HepG2 (cell line): ENCODE results near the gene PPP1R9B. TPM values are rescaled to one million over a fixed set of nuclear protein-coding genes. Genes with fewer than 3 reads are reported as not detected.

Source experiments
- CEBPG ChIP-seq: IDR thresholded peaks from 2 replicates; pipeline ENCODE4 v1.6.1; 2016
- GATAD1 ChIP-seq: IDR thresholded peaks from 2 replicates; pipeline ENCODE4 v1.6.1; 2016; ENCODE audit warnings: missing genetic modification reagents, missing compliant biosample characterization
- NFIC ChIP-seq: IDR thresholded peaks from 2 replicates; pipeline ENCODE4 v1.6.1; 2012; ENCODE audit warnings: mild to moderate bottlenecking, low read length, inconsistent platforms
- SMARCC2 ChIP-seq: fragments of 450-650 bp; IDR thresholded peaks from 2 replicates; pipeline ENCODE4 v1.6.1; 2017; ENCODE audit warnings: antibody characterized with exemption, mild to moderate bottlenecking
- SMC3 ChIP-seq: IDR thresholded peaks from 2 replicates; pipeline ENCODE4 v1.6.1; 2011; ENCODE audit warnings: low read length, improper control_type of control experiment
- SUZ12 ChIP-seq: fragments of 150-350 bp; IDR thresholded peaks from 2 replicates; pipeline ENCODE4 v1.6.1; 2014; ENCODE audit warnings: low read depth, low read length
- XRCC5 ChIP-seq: fragments of 200-400 bp; formaldehyde crosslinking; optimal IDR thresholded peaks from 2 replicates; pipeline ENCODE3; 2017; ENCODE audit warnings: mild to moderate bottlenecking, low read length
- YY1 ChIP-seq: IDR thresholded peaks from 2 replicates; pipeline ENCODE4 v1.6.1; 2011; ENCODE audit warnings: low read length, low read depth, moderate library complexity, mild to moderate bottlenecking; ENCODE audit not compliant: insufficient read depth, insufficient replicate concordance
- ZBTB34 ChIP-seq: sonication (generic); formaldehyde crosslinking; IDR thresholded peaks from 2 replicates; pipeline ENCODE4 v1.8.0; 2022; ENCODE audit warnings: mild to moderate bottlenecking, missing genetic modification reagents
- ZBTB39 ChIP-seq: sonication (generic); formaldehyde crosslinking; IDR thresholded peaks from 2 replicates; pipeline ENCODE4 v1.5.0; 2020; ENCODE audit warnings: missing genetic modification reagents
- ZNF512 ChIP-seq: sonication (generic); formaldehyde crosslinking; IDR thresholded peaks from 2 replicates; pipeline ENCODE4 v1.4.0; 2020; ENCODE audit warnings: mild to moderate bottlenecking, missing genetic modification reagents
- ZNF572 ChIP-seq: sonication (generic); formaldehyde crosslinking; IDR thresholded peaks from 2 replicates; pipeline ENCODE4 v1.5.1; 2020; ENCODE audit warnings: mild to moderate bottlenecking, missing genetic modification reagents
- ZNF709 ChIP-seq: sonication (generic); formaldehyde crosslinking; IDR thresholded peaks from 2 replicates; pipeline ENCODE4 v1.5.0; 2020; ENCODE audit warnings: mild to moderate bottlenecking, missing genetic modification reagents
- polyA plus RNA-seq, 8 experiments: library from polyadenylated mRNA; depleted of rRNA in 3 of 8; stranded (reverse) in 7 of 8; unstranded in 1 of 8; fragments of >200 nt; fragmentation: Illumina TruSeq in 4 of 8; extraction: Trizol in 4 of 8; gene quantifications; 2 replicates each; pipeline versions ENCODE4 v1.2.1 to v1.2.3, GENCODE V29; 2011 to 2016; ENCODE audit warnings: low read depth in 4 of 8, missing spikeins in 1 of 8, mixed read lengths in 1 of 8; ENCODE audit not compliant: insufficient read depth in 1 of 8
- total RNA-seq, 5 experiments: library from RNA; depleted of rRNA; stranded (reverse); fragments of >200 nt; fragmentation: Illumina TruSeq; extraction: Trizol; gene quantifications; 2 replicates each; pipeline ENCODE4 v1.2.3, GENCODE V29; 2016; ENCODE audit warnings: low read depth in 1 of 5
- TF ChIP-seq, protein P1 (sequence below): sonication (generic); formaldehyde crosslinking; IDR thresholded peaks from 2 replicates; pipeline ENCODE4 v1.4.0; 2020; ENCODE audit warnings: missing genetic modification reagents, mild to moderate bottlenecking, borderline replicate concordance
- TF ChIP-seq, protein P2 (sequence below): sonication (generic); formaldehyde crosslinking; IDR thresholded peaks from 2 replicates; pipeline ENCODE4 v1.5.1; 2020; ENCODE audit warnings: missing genetic modification reagents, mild to moderate bottlenecking, borderline replicate concordance

PPP1R9B gene
- total and polyA plus RNA-seq, 2 of the 13 experiments (the other 11 are each of a cell fraction or from before 2014, with no cell fraction given) = 9.4 to 15.8 TPM

DNA sequence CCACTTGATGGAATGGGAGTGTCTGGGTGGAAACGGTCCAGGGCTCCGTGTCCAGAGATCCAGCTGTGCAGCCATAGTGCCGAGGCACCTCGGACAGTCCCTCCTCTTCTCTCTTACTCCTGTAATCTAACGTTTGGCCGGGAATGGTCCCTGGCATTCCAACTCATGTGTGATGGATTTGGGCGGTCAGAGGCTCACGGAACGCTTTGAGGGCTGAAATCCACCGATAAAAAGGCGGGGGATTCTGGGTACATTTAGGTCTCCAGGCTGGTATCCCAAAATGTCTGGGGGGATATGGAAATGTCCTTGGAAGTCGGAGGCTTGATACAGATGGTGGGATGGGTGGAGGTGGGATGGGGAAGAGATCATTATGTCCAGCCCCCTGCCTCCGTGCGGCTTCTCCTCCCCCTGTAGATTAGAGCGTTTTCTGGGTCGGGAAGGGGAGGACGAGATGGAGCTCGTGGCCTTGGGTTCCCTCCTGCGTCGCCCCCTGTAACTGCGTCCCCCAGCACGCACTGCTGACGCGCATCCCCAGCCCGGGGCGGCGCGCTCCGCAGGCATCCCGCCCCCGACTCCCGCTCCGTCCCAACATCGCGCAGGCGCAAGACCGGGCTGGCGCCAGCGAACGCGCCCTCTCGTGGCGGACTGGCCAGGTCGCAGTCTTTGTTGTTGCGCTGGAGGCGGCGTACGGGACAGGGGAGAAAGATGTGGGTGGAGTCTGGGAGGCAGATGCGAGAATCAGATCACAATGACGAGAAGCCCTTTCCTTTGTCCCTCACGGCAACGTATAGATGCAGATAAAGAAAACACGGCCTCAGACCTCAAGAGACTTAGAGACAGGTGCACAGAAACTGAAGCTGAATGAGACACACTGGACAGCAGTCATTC is 10.8 kb upstream of the PPP1R9B start (continued):
- TF ChIP-seq ZBTB34 = 0 out of 2 replicates have a peak, but pooled peaks have one; percentile 36
- no peak for TF ChIP-seq SUZ12
- TF ChIP-seq SMARCC2 = no peak
- peak; percentile 71; the same call in 1 of the 2 replicates for TF ChIP-seq ZNF512 (CRISPR knock-in tag)
- TF ChIP-seq XRCC5 = peak; percentile 98
- peak; percentile 72; the same call in 1 of the 2 replicates for TF ChIP-seq ZNF709
- TF ChIP-seq, protein P1, sequence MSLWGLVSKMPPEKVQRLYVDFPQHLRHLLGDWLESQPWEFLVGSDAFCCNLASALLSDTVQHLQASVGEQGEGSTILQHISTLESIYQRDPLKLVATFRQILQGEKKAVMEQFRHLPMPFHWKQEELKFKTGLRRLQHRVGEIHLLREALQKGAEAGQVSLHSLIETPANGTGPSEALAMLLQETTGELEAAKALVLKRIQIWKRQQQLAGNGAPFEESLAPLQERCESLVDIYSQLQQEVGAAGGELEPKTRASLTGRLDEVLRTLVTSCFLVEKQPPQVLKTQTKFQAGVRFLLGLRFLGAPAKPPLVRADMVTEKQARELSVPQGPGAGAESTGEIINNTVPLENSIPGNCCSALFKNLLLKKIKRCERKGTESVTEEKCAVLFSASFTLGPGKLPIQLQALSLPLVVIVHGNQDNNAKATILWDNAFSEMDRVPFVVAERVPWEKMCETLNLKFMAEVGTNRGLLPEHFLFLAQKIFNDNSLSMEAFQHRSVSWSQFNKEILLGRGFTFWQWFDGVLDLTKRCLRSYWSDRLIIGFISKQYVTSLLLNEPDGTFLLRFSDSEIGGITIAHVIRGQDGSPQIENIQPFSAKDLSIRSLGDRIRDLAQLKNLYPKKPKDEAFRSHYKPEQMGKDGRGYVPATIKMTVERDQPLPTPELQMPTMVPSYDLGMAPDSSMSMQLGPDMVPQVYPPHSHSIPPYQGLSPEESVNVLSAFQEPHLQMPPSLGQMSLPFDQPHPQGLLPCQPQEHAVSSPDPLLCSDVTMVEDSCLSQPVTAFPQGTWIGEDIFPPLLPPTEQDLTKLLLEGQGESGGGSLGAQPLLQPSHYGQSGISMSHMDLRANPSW (CRISPR knock-in tag) = peak; percentile 69; the same call in 1 of the 2 replicates
- 0 out of 2 replicates have a peak, but pooled peaks have one; percentile 39 for TF ChIP-seq CEBPG
- no peak for TF ChIP-seq NFIC
- TF ChIP-seq SMC3 = peak; percentile 71; the same call in 1 of the 2 replicates
- TF ChIP-seq, protein P2, sequence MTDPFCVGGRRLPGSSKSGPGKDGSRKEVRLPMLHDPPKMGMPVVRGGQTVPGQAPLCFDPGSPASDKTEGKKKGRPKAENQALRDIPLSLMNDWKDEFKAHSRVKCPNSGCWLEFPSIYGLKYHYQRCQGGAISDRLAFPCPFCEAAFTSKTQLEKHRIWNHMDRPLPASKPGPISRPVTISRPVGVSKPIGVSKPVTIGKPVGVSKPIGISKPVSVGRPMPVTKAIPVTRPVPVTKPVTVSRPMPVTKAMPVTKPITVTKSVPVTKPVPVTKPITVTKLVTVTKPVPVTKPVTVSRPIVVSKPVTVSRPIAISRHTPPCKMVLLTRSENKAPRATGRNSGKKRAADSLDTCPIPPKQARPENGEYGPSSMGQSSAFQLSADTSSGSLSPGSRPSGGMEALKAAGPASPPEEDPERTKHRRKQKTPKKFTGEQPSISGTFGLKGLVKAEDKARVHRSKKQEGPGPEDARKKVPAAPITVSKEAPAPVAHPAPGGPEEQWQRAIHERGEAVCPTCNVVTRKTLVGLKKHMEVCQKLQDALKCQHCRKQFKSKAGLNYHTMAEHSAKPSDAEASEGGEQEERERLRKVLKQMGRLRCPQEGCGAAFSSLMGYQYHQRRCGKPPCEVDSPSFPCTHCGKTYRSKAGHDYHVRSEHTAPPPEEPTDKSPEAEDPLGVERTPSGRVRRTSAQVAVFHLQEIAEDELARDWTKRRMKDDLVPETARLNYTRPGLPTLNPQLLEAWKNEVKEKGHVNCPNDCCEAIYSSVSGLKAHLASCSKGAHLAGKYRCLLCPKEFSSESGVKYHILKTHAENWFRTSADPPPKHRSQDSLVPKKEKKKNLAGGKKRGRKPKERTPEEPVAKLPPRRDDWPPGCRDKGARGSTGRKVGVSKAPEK = no peak
- TF ChIP-seq ZBTB39 (CRISPR knock-in tag) = peak; percentile 73; the same call in 1 of the 2 replicates
- TF ChIP-seq ZNF572 (CRISPR knock-in tag) = peak; percentile 94; the same call in 1 of the 2 replicates
- peak; percentile 68 for TF ChIP-seq YY1
- TF ChIP-seq GATAD1 (CRISPR knock-in tag) = 0 out of 2 replicates have a peak, but pooled peaks have one; percentile 53
